ENCODE measurements around the gene SCYGR4. TPM values are rescaled to one million over a fixed set of nuclear protein-coding genes. Genes with fewer than 3 reads are reported as not detected.

SCYGR4 gene
- total and polyA plus RNA-seq, 10 of the 15 experiments (the other 5 are each of a cell fraction or from before 2014, with no cell fraction given): 0.11 TPM; not detected in 9

- TF ChIP-seq MLLT1 (IDR thresholded peaks at IDR 0.05) (no peak), ATF2 (IDR thresholded peaks at IDR 0.05; ENCODE audit: low read length) (no peak), ZZZ3 (IDR thresholded peaks at IDR 0.05; ENCODE audit: control insufficient read depth, insufficient read length, low read depth) (no peak), NFIC (IDR thresholded peaks at IDR 0.05; ENCODE audit: low read depth, low read length) (no peak), ZBTB40 (IDR thresholded peaks at IDR 0.05; ENCODE audit: borderline replicate concordance) (no peak), RAD51 (IDR thresholded peaks at IDR 0.05) (no peak)
Measured at GRCh38 chr2:227661025-227661649, 43.8 kb downstream of the SCYGR4 start (continued).

Measured in GM12878 (cell line).